PC-9 (cell line): ENCODE measurements around the gene ZNF14.

ENCODE experiments used
- CTCF ChIP-seq: fragments of 200-600 bp; sonication (generic); conservative IDR thresholded peaks from 2 replicates; pipeline ENCODE4 v1.6.1; 2017; ENCODE audit warnings: mixed run types, antibody characterized with exemption, mild to moderate bottlenecking, moderate library complexity
- EZH2 ChIP-seq: fragments of 200-600 bp; sonication (generic); IDR thresholded peaks from 2 replicates; pipeline ENCODE4 v1.8.0; 2017; ENCODE audit warnings: antibody characterized with exemption, low read depth

DNA sequence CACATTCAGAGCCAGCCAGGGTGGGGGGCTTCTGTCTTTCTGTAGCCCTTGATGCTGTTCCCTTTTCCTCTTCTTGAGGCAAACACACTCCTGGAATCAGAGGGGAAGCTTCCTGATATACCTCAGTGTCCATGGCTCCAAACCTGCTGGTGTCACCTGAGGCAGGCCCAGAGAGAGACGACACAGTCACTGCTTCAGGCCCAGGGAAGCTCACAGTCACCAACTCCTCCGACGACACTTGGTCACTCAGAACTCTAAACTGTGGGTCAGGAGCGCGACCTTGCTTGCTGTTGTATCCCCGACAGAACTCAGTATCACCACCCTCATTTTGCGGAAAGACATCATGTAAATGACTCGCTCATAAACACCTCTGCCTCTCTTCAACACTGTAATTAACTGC lies 70.6 kb downstream of the ZNF14 start:
- no peak for TF ChIP-seq CTCF
- TF ChIP-seq EZH2: no peak
